K562 (cell line): ENCODE data around the gene PDE4D. TPM values are rescaled to one million over a fixed set of nuclear protein-coding genes. Genes with fewer than 3 reads are reported as not detected.

ENCODE experiments used
- ATAC-seq: fragments of 200-7000 bp; cut with Tn5 transposase; 3 replicates; pipeline ENCODE4 v1.9.1; 2020; ENCODE audit warnings: moderate library complexity
- BruUV-seq: library from RNA; stranded (reverse); fragments of 400-500 nt; replicated peaks from 2 replicates; lab custom pipeline; 2021; lab: Mats Ljungman, UMichigan
- CTCF ChIA-PET: fragments of 300-600 bp; formaldehyde crosslinking; extraction: SDS; loops from one replicate; lab custom pipeline; 2021; ENCODE audit warnings: low intra/inter-chr PET ratio; lab: Yijun Ruan, JAX
- POLR2A ChIA-PET: fragments of 300-600, 350-650 bp; sonication (Branson Sonifier 250); formaldehyde crosslinking; extraction: SDS; loops from one replicate; lab custom pipeline; 2021; ENCODE audit warnings: antibody characterized with exemption, inconsistent platforms; lab: Yijun Ruan, JAX
- DNase-seq, 4 experiments: peaks; one replicate each; pipeline versions ENCODE4 v3.0.0 to v3.0.0-alpha.2; 2011 to 2018; ENCODE audit warnings: low spot score in 3 of 4, mixed read lengths in 3 of 4; ENCODE audit errors: extremely low read depth in 1 of 4
- FAIRE-seq: peaks from 2 replicates; lab custom pipeline; 2011; peaks lifted over from hg19 to GRCh38; lab: Jason Lieb, UNC
- H2AFZ ChIP-seq: 2 replicates; pipeline ENCODE4 v1.6.0; 2011; ENCODE audit warnings: low read depth, low read length, control low read depth, inconsistent platforms
- H3K27ac ChIP-seq: fragments of 200-600 bp; 3 replicates; pipeline ENCODE4 v1.8.0; 2011; ENCODE audit warnings: low read depth, mild to moderate bottlenecking, control low read depth, inconsistent platforms, low read length, moderate library complexity, mixed read lengths; ENCODE audit errors: extremely low read depth
- H3K27me3 ChIP-seq, 2 experiments: fragments of 300-600 bp in 1 of 2; 2 replicates in 1 of 2; 3 replicates in 1 of 2; pipeline versions ENCODE4 v1.6.0 to v1.8.0; 2011; ENCODE audit warnings: inconsistent platforms in 2 of 2, low read length in 2 of 2, mild to moderate bottlenecking in 1 of 2, mixed read lengths in 1 of 2, moderate library complexity in 1 of 2; ENCODE audit not compliant: control insufficient read depth in 2 of 2, insufficient read depth in 2 of 2
- H3K36me3 ChIP-seq: fragments of 300-600 bp; 3 replicates; pipeline ENCODE4 v1.8.0; 2011; ENCODE audit warnings: mild to moderate bottlenecking, low read length, inconsistent platforms; ENCODE audit not compliant: control insufficient read depth, insufficient read depth
- H3K4me1 ChIP-seq, 2 experiments: fragments of 200-600 bp in 1 of 2; replicated peaks in 1 of 2; 2 replicates in 1 of 2; 3 replicates in 1 of 2; pipeline versions ENCODE4 v1.5.1 to v1.8.0; 2011; ENCODE audit warnings: inconsistent platforms in 2 of 2, low read length in 2 of 2, mild to moderate bottlenecking in 1 of 2, mixed read lengths in 1 of 2, moderate library complexity in 1 of 2; ENCODE audit not compliant: control insufficient read depth in 2 of 2, insufficient read depth in 2 of 2
- H3K4me2 ChIP-seq: 2 replicates; pipeline ENCODE4 v1.6.1; 2011; ENCODE audit warnings: low read length, control low read depth, inconsistent platforms, mixed read lengths; ENCODE audit not compliant: insufficient read depth
- H3K4me3 ChIP-seq: fragments of 200-600 bp; sonication (generic), shearing (Covaris generic); 2 replicates; pipeline ENCODE4 v1.5.1; 2016; ENCODE audit warnings: control low read depth, inconsistent platforms
- H3K79me2 ChIP-seq: fragments of 200-600 bp; 3 replicates; pipeline ENCODE4 v1.8.0; 2011; ENCODE audit warnings: low read length, inconsistent platforms; ENCODE audit not compliant: control insufficient read depth, insufficient read depth
- H3K9ac ChIP-seq, 2 experiments: 2 replicates each; pipeline versions ENCODE4 v1.6.0 to v1.6.1; 2011; ENCODE audit warnings: low read depth in 2 of 2, low read length in 2 of 2, control low read depth in 1 of 2, inconsistent platforms in 1 of 2, mild to moderate bottlenecking in 1 of 2, mixed read lengths in 1 of 2; ENCODE audit not compliant: insufficient read depth in 1 of 2
- H3K9me1 ChIP-seq: one replicate; pipeline ENCODE4 v1.6.0; 2011; ENCODE audit warnings: inconsistent platforms, mild to moderate bottlenecking, low read length, moderate library complexity; ENCODE audit not compliant: control insufficient read depth, insufficient read depth
- H3K9me3 ChIP-seq: replicated peaks from 2 replicates; pipeline ENCODE4 v1.5.1; 2011; ENCODE audit warnings: low read depth, low read length, inconsistent platforms; ENCODE audit not compliant: control insufficient read depth, insufficient read depth
- H4K20me1 ChIP-seq: replicated peaks from 2 replicates; pipeline ENCODE4 v1.6.1; 2011; ENCODE audit warnings: low read length, inconsistent platforms, mixed read lengths; ENCODE audit not compliant: control insufficient read depth, insufficient read depth
- CC2D1A ChIP-seq: fragments of 450-650 bp; IDR thresholded peaks from 2 replicates; pipeline ENCODE4 v1.6.1; 2017; ENCODE audit warnings: mild to moderate bottlenecking
- HDAC6 ChIP-seq: IDR thresholded peaks from 2 replicates; pipeline ENCODE4 v1.6.1; 2012; ENCODE audit warnings: low read depth, mild to moderate bottlenecking, control low read depth, inconsistent platforms, low read length, moderate library complexity
- HIVEP1 ChIP-seq: fragments of 250-450 bp; sonication (Bioruptor Pico); IDR thresholded peaks from 2 replicates; pipeline ENCODE4 v1.4.0; 2020; ENCODE audit warnings: mild to moderate bottlenecking
- HNRNPH1 ChIP-seq: fragments of 200-400 bp; formaldehyde crosslinking; optimal IDR thresholded peaks from 2 replicates; pipeline ENCODE3; 2017; ENCODE audit warnings: low read depth, mild to moderate bottlenecking, low read length, moderate library complexity
- KDM2B ChIP-seq: fragments of 250-450 bp; sonication (Bioruptor Pico); IDR thresholded peaks from 2 replicates; pipeline ENCODE4 v1.8.0; 2021; ENCODE audit warnings: mild to moderate bottlenecking, moderate library complexity
- MCM3 ChIP-seq: fragments of 450-650 bp; IDR thresholded peaks from 2 replicates; pipeline ENCODE4 v1.6.1; 2016
- NFXL1 ChIP-seq: fragments of 450-650 bp; formaldehyde crosslinking; IDR thresholded peaks from 2 replicates; pipeline ENCODE4 v1.4.0; 2021; ENCODE audit warnings: mild to moderate bottlenecking
- POLR2B ChIP-seq: fragments of 450-650 bp; IDR thresholded peaks from 2 replicates; pipeline ENCODE4 v1.6.1; 2018; ENCODE audit warnings: low read depth; ENCODE audit not compliant: partially characterized antibody
- SMAD2 ChIP-seq: fragments of 150-350 bp; IDR thresholded peaks from 2 replicates; pipeline ENCODE4 v1.6.1; 2014; ENCODE audit warnings: low read depth, mild to moderate bottlenecking, low read length
- TFE3 ChIP-seq: fragments of 450-650 bp; formaldehyde crosslinking; IDR thresholded peaks from 2 replicates; pipeline ENCODE4 v1.4.0; 2020; ENCODE audit warnings: mild to moderate bottlenecking, mixed read lengths
- ZBED1 ChIP-seq: IDR thresholded peaks from 2 replicates; pipeline ENCODE4 v1.6.1; 2014
- ZC3H11A ChIP-seq: IDR thresholded peaks from 2 replicates; pipeline ENCODE4 v1.6.1; 2012; ENCODE audit warnings: low read depth, low read length, improper control_type of control experiment
- WGBS: fragments of 100-300 bp; shearing (Covaris generic); methylation state at CpG from one replicate; pipeline ENCODE4 v1.1.6; 2016; ENCODE audit warnings: low coverage, mixed read lengths; ENCODE audit not compliant: insufficient coverage; ENCODE audit errors: missing lambda C conversion rate; 5-methylcytosine and 5-hydroxymethylcytosine counted together
- in situ Hi-C: fragments of 300-500 bp; cut with MboI; formaldehyde crosslinking; loops from 4 replicates; pipeline ENCODE4 v1.15.0; 2018; ENCODE audit warnings: inconsistent platforms, mixed read lengths
- intact Hi-C: fragments of 100-400 bp; cut with micrococcal nuclease; formaldehyde crosslinking; loops from 2 replicates; pipeline ENCODE4 v1.14.2; 2022
- polyA plus RNA-seq, 8 experiments: library from polyadenylated mRNA; depleted of rRNA in 4 of 8; stranded (reverse) in 5 of 8; unstranded in 3 of 8; fragments of >200 nt; fragmentation: Nextera tagmentation in 2 of 8; fragmentation: Illumina TruSeq in 1 of 8; extraction: Ambion mirVana in 2 of 8; extraction: Trizol in 1 of 8; gene quantifications; 2 replicates each; pipeline versions ENCODE4 v1.2.1 to v1.2.3, GENCODE V29; 2011 to 2014; ENCODE audit warnings: inconsistent platforms in 1 of 8, missing spikeins in 1 of 8
- total RNA-seq, 7 experiments: library from RNA; depleted of rRNA in 6 of 7; stranded (reverse); fragments of >200 nt in 6 of 7; fragmentation: Illumina TruSeq in 2 of 7; extraction: Trizol in 2 of 7; gene quantifications; 2 replicates each; pipeline versions ENCODE4 v1.2.1 to v1.2.3, GENCODE V29; 2011 to 2021; ENCODE audit warnings: low replicate concordance in 1 of 7
- TF ChIP-seq, protein P1 (sequence below): fragments of 450-650 bp; IDR thresholded peaks from 2 replicates; pipeline ENCODE4 v1.6.1; 2016
- TF ChIP-seq, protein P2 (sequence below), 2 experiments: fragments of 450-650 bp; formaldehyde crosslinking in 1 of 2; IDR thresholded peaks; 2 replicates each; pipeline versions ENCODE4 v1.4.0 to v1.6.1; 2014 to 2020; ENCODE audit warnings: mild to moderate bottlenecking in 2 of 2, borderline replicate concordance in 1 of 2, low read depth in 1 of 2

The PDE4D gene
- total and polyA plus RNA-seq, 9 of the 15 experiments (the other 6 are each of a cell fraction or from before 2014, with no cell fraction given), result 0.04 to 0.46 (median 0.13) TPM

GRCh38 chr5:59109383-59109782 is 784.1 kb downstream of the PDE4D start:
- CTCF ChIA-PET, result no interaction called here
- WGBS, result 0% methylated on average over 2 of the region's 2 CpGs
- Histone ChIP-seq H3K36me3 (no peaks in the 10 kb centered on the region), H3K4me2 (no peak overlapping the region), H4K20me1 (no peaks in the 10 kb centered on the region), H3K27me3 (no peaks in the 10 kb centered on the region), H3K27ac (no peak overlapping the region), H3K79me2 (no peaks in the 10 kb centered on the region), H3K9ac (no peak overlapping the region), H3K9me3 (no peaks in the 10 kb centered on the region), H2AFZ (no peak overlapping the region), H3K4me3 (no peak overlapping the region), H3K9me1 (no peaks in the 10 kb centered on the region), H3K4me1 (no peaks in the 10 kb centered on the region)
- intact Hi-C loops, result no loop called here
- BruUV-seq, result no TSS peak
- ATAC-seq (no peak), DNase-seq (no peak), FAIRE-seq (no peak)
- POLR2A ChIA-PET, result interaction anchor here (0.5 kb wide), 1 partner anchor 16 kb away, joined by 4 read pairs; no protein-coding TSS in a partner anchor
- in situ Hi-C loops, result no loop called here
- TF ChIP-seq ZC3H11A (no peak), KDM2B (no peak), MCM3 (no peak), NFXL1 (CRISPR knock-in tag) (no peak), TFE3 (CRISPR knock-in tag) (no peak), CC2D1A (no peak), SMAD2 (no peak), POLR2B (no peak), ZBED1 (no peak), HNRNPH1 (no peak), HDAC6 (no peak), HIVEP1 (CRISPR knock-in tag) (no peak)
- TF ChIP-seq, protein P1, sequence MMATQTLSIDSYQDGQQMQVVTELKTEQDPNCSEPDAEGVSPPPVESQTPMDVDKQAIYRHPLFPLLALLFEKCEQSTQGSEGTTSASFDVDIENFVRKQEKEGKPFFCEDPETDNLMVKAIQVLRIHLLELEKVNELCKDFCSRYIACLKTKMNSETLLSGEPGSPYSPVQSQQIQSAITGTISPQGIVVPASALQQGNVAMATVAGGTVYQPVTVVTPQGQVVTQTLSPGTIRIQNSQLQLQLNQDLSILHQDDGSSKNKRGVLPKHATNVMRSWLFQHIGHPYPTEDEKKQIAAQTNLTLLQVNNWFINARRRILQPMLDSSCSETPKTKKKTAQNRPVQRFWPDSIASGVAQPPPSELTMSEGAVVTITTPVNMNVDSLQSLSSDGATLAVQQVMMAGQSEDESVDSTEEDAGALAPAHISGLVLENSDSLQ, result no peak
- TF ChIP-seq, protein P2, sequence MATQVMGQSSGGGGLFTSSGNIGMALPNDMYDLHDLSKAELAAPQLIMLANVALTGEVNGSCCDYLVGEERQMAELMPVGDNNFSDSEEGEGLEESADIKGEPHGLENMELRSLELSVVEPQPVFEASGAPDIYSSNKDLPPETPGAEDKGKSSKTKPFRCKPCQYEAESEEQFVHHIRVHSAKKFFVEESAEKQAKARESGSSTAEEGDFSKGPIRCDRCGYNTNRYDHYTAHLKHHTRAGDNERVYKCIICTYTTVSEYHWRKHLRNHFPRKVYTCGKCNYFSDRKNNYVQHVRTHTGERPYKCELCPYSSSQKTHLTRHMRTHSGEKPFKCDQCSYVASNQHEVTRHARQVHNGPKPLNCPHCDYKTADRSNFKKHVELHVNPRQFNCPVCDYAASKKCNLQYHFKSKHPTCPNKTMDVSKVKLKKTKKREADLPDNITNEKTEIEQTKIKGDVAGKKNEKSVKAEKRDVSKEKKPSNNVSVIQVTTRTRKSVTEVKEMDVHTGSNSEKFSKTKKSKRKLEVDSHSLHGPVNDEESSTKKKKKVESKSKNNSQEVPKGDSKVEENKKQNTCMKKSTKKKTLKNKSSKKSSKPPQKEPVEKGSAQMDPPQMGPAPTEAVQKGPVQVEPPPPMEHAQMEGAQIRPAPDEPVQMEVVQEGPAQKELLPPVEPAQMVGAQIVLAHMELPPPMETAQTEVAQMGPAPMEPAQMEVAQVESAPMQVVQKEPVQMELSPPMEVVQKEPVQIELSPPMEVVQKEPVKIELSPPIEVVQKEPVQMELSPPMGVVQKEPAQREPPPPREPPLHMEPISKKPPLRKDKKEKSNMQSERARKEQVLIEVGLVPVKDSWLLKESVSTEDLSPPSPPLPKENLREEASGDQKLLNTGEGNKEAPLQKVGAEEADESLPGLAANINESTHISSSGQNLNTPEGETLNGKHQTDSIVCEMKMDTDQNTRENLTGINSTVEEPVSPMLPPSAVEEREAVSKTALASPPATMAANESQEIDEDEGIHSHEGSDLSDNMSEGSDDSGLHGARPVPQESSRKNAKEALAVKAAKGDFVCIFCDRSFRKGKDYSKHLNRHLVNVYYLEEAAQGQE (IDR thresholded peaks at IDR 0.05; ENCODE audit: borderline replicate concordance), result no peak
- TF ChIP-seq, protein P2 (CRISPR knock-in tag; IDR thresholded peaks at IDR 0.05; ENCODE audit: low read depth), result no peak
